ENCODE measurements around the gene EXOC3L4.

EXOC3L4 gene

DNA sequence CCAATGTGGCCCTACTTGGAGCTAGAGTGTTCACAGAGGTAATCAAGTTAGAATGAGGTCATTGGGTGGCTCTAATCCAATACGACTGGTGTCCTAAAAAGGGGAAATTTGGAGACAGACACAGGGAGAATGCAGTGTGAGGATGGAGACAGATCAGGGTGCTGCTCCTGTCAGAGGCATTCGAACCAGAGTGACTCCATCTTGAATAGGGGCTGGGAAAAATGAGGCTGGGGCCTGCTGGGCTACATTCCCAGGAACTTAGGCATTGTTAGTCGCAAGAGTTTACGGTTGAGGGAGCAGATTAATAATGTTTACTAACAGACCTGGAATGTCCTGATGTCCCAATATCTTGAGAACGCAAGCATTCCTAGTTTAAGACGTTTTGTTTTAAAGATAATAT lies 49.0 kb downstream of the EXOC3L4 start:
- Histone ChIP-seq H3K9ac (ENCODE audit: low read length) (peak overlapping the region; percentile 53), H3K4me2 (ENCODE audit: low read length, poor library complexity, severe bottlenecking) (no peak overlapping the region), H3K27me3 (ENCODE audit: control insufficient read depth in 1 of 2, insufficient read depth in 1 of 2, low read length in 2 of 2) (peaks cover 0 to 14% of the 10 kb centered on the region in 2 experiments), H2AK5ac (ENCODE audit: low read length, severe bottlenecking) (no peak overlapping the region), H2BK5ac (ENCODE audit: low read depth, low read length, poor library complexity, severe bottlenecking) (no peak overlapping the region), H3K14ac (ENCODE audit: low read length in 2 of 2) (no peak overlapping the region), H3K18ac (ENCODE audit: low read depth in 1 of 2, low read length in 2 of 2) (no peak overlapping the region), H3K79me1 (replicated peaks; ENCODE audit: low read length, poor library complexity, severe bottlenecking) (no peaks in the 10 kb centered on the region), H3K9me3 (ENCODE audit: control insufficient read depth, low read length) (no peaks in the 10 kb centered on the region), H3K4me3 (ENCODE audit: insufficient read depth in 1 of 2, low read depth in 1 of 2, low read length in 2 of 2) (no peak overlapping the region), H4K8ac (ENCODE audit: low read length) (no peak overlapping the region), H4K91ac (ENCODE audit: low read length) (no peak overlapping the region), H2BK12ac (ENCODE audit: low read length in 2 of 2) (no peak overlapping the region), H2BK120ac (ENCODE audit: low read depth, low read length) (no peak overlapping the region), H3K4me1 (ENCODE audit: control insufficient read depth, insufficient read depth, low read depth, low read length) (peaks cover 16% of the 10 kb centered on the region), H2BK15ac (ENCODE audit: low read depth, poor library complexity, severe bottlenecking) (no peak overlapping the region), H2AFZ (ENCODE audit: low read depth, low read length) (no peak overlapping the region), H3K4ac (ENCODE audit: low read depth in 1 of 2, low read length in 2 of 2) (no peak overlapping the region), H3K36me3 (ENCODE audit: control insufficient read depth in 1 of 2, insufficient read depth in 2 of 2, low read depth in 1 of 2, low read length in 2 of 2) (no peaks in the 10 kb centered on the region), H3K23ac (ENCODE audit: low read length in 2 of 2) (no peak overlapping the region), H3K27ac (ENCODE audit: low read length, poor library complexity, severe bottlenecking) (no peak overlapping the region)
- 33% methylated on average over 4 of the region's 6 CpGs for WGBS
- DNase-seq = peak; percentile 79

DNA sequence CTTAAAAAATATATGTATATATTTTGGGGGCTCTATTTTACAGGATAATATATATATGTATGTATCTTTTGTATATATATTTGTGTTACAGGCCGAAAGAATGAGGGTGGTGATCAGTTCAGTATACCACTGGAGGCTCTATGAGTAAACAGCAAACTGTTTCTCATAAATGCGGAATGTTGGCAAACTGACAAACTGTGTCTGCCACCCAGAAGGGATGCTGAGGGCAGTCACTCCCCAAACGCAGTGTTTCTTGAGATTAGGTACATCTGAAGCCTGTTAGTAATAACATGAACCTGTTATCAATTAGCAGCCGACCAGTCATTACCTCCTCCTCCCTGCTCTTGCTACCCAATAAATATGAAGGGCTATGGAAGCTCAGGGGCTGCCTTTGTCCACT lies 49.6 kb downstream of the EXOC3L4 start:
- Histone ChIP-seq H2BK15ac (ENCODE audit: low read depth, poor library complexity, severe bottlenecking) (no peak overlapping the region), H2AK5ac (ENCODE audit: low read length, severe bottlenecking) (no peak overlapping the region), H3K18ac (ENCODE audit: low read depth in 1 of 2, low read length in 2 of 2) (no peak overlapping the region), H4K91ac (ENCODE audit: low read length) (no peak overlapping the region), H3K23ac (ENCODE audit: low read length in 2 of 2) (no peak overlapping the region), H2BK12ac (ENCODE audit: low read length in 2 of 2) (no peak overlapping the region), H2AFZ (ENCODE audit: low read depth, low read length) (no peak overlapping the region), H3K14ac (ENCODE audit: low read length in 2 of 2) (no peak overlapping the region), H3K9ac (ENCODE audit: low read length) (peak overlapping the region; percentile 53), H4K8ac (ENCODE audit: low read length) (no peak overlapping the region), H3K36me3 (ENCODE audit: control insufficient read depth in 1 of 2, insufficient read depth in 2 of 2, low read depth in 1 of 2, low read length in 2 of 2) (no peaks in the 10 kb centered on the region), H3K27me3 (ENCODE audit: control insufficient read depth in 1 of 2, insufficient read depth in 1 of 2, low read length in 2 of 2) (peaks cover 0 to 14% of the 10 kb centered on the region in 2 experiments), H3K4me1 (ENCODE audit: control insufficient read depth, insufficient read depth, low read depth, low read length) (peaks cover 10% of the 10 kb centered on the region), H3K27ac (ENCODE audit: low read length, poor library complexity, severe bottlenecking) (no peak overlapping the region), H3K9me3 (ENCODE audit: control insufficient read depth, low read length) (no peaks in the 10 kb centered on the region), H2BK5ac (ENCODE audit: low read depth, low read length, poor library complexity, severe bottlenecking) (no peak overlapping the region), H3K4me2 (ENCODE audit: low read length, poor library complexity, severe bottlenecking) (no peak overlapping the region), H3K79me1 (replicated peaks; ENCODE audit: low read length, poor library complexity, severe bottlenecking) (no peaks in the 10 kb centered on the region), H3K4ac (ENCODE audit: low read depth in 1 of 2, low read length in 2 of 2) (no peak overlapping the region), H3K4me3 (ENCODE audit: insufficient read depth in 1 of 2, low read depth in 1 of 2, low read length in 2 of 2) (no peak overlapping the region), H2BK120ac (ENCODE audit: low read depth, low read length) (no peak overlapping the region)
- DNase-seq = peak; percentile 69
- 38% methylated on average over 4 of the region's 4 CpGs for WGBS

DNA sequence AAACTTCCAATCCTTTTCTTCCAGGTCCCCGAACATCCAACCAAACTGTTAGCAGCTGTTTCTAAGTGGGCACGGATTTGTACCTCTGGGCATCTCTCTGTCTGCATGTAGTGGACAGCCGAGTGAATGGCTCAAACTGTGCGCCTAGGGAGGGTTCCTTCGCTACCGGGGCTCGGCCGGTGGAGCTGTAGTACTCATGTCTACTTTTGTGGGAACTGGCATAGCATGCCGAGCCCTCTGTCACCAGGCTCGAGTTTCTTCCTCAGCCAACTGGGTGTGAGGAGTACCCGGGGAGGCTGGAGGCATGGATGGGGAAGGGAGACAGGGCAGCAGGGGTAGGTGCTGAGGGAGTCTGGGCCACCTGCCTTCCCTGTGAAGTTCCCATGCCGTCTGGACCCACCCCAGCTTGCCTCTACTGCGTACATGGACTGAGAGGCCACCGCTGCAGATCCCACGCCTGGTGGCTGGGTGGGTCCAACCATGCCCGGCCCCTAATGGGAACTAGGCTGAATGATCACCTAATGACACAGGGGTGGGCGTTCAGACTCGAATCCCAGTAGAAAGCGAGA lies 51.7 kb downstream of the EXOC3L4 start:
- no peak overlapping the region for H3K4me3 ChIP-seq (ENCODE audit: insufficient read depth in 1 of 2, low read depth in 1 of 2, low read length in 2 of 2)
- no peak overlapping the region for H2BK15ac ChIP-seq (ENCODE audit: low read depth, poor library complexity, severe bottlenecking)
- H3K18ac ChIP-seq (ENCODE audit: low read depth in 1 of 2, low read length in 2 of 2) = no peak overlapping the region
- H3K36me3 ChIP-seq (ENCODE audit: control insufficient read depth in 1 of 2, insufficient read depth in 2 of 2, low read depth in 1 of 2, low read length in 2 of 2) = no peaks in the 10 kb centered on the region
- H3K4me2 ChIP-seq (ENCODE audit: low read length, poor library complexity, severe bottlenecking) = no peak overlapping the region
- no peak overlapping the region for H2BK120ac ChIP-seq (ENCODE audit: low read depth, low read length)
- no peak overlapping the region for H3K23ac ChIP-seq (ENCODE audit: low read length in 2 of 2)
- H3K4me1 ChIP-seq (ENCODE audit: control insufficient read depth, insufficient read depth, low read depth, low read length) = peaks cover under 1% of the 10 kb centered on the region
- H2AFZ ChIP-seq (ENCODE audit: low read depth, low read length) = no peak overlapping the region
- no peak overlapping the region for H2BK5ac ChIP-seq (ENCODE audit: low read depth, low read length, poor library complexity, severe bottlenecking)
- H4K91ac ChIP-seq (ENCODE audit: low read length) = no peak overlapping the region
- H3K79me1 ChIP-seq (replicated peaks; ENCODE audit: low read length, poor library complexity, severe bottlenecking) = no peaks in the 10 kb centered on the region
- H3K4ac ChIP-seq (ENCODE audit: low read depth in 1 of 2, low read length in 2 of 2) = no peak overlapping the region
- no peak overlapping the region for H3K9ac ChIP-seq (ENCODE audit: low read length)
- WGBS = 90% methylated on average over 19 of the region's 19 CpGs
- H3K27ac ChIP-seq (ENCODE audit: low read length, poor library complexity, severe bottlenecking) = no peak overlapping the region
- H3K27me3 ChIP-seq (ENCODE audit: control insufficient read depth in 1 of 2, insufficient read depth in 1 of 2, low read length in 2 of 2) = peaks cover 0 to 17% of the 10 kb centered on the region in 2 experiments
- H2AK5ac ChIP-seq (ENCODE audit: low read length, severe bottlenecking) = no peak overlapping the region
- H3K9me3 ChIP-seq (ENCODE audit: control insufficient read depth, low read length) = no peaks in the 10 kb centered on the region
- no peak overlapping the region for H3K14ac ChIP-seq (ENCODE audit: low read length in 2 of 2)
- no peak for DNase-seq
- H4K8ac ChIP-seq (ENCODE audit: low read length) = no peak overlapping the region
- no peak overlapping the region for H2BK12ac ChIP-seq (ENCODE audit: low read length in 2 of 2)

- H3K4me2 ChIP-seq (ENCODE audit: low read length, poor library complexity, severe bottlenecking) = no peak overlapping the region
- no peak overlapping the region for H3K4ac ChIP-seq (ENCODE audit: low read depth in 1 of 2, low read length in 2 of 2)
- no peak overlapping the region for H3K27ac ChIP-seq (ENCODE audit: low read length, poor library complexity, severe bottlenecking)
- no peak overlapping the region for H3K23ac ChIP-seq (ENCODE audit: low read length in 2 of 2)
- no peak overlapping the region for H2AFZ ChIP-seq (ENCODE audit: low read depth, low read length)
- H4K91ac ChIP-seq (ENCODE audit: low read length) = no peak overlapping the region
- no peak overlapping the region for H3K9ac ChIP-seq (ENCODE audit: low read length)
- H2AK5ac ChIP-seq (ENCODE audit: low read length, severe bottlenecking) = no peak overlapping the region
- no peaks in the 10 kb centered on the region for H3K79me1 ChIP-seq (replicated peaks; ENCODE audit: low read length, poor library complexity, severe bottlenecking)
- H2BK12ac ChIP-seq (ENCODE audit: low read length in 2 of 2) = no peak overlapping the region
- no peaks in the 10 kb centered on the region for H3K36me3 ChIP-seq (ENCODE audit: control insufficient read depth in 1 of 2, insufficient read depth in 2 of 2, low read depth in 1 of 2, low read length in 2 of 2)
- H3K27me3 ChIP-seq (ENCODE audit: control insufficient read depth in 1 of 2, insufficient read depth in 1 of 2, low read length in 2 of 2) = peaks cover 0 to 14% of the 10 kb centered on the region in 2 experiments
- no peak overlapping the region for H2BK5ac ChIP-seq (ENCODE audit: low read depth, low read length, poor library complexity, severe bottlenecking)
- H3K4me1 ChIP-seq (ENCODE audit: control insufficient read depth, insufficient read depth, low read depth, low read length) = no peaks in the 10 kb centered on the region
- no peak for DNase-seq
- 91% methylated on average over 9 of the region's 10 CpGs for WGBS
- H3K9me3 ChIP-seq (ENCODE audit: control insufficient read depth, low read length) = no peaks in the 10 kb centered on the region
- H3K14ac ChIP-seq (ENCODE audit: low read length in 2 of 2) = no peak overlapping the region
- no peak overlapping the region for H3K18ac ChIP-seq (ENCODE audit: low read depth in 1 of 2, low read length in 2 of 2)
- no peak overlapping the region for H2BK120ac ChIP-seq (ENCODE audit: low read depth, low read length)
- no peak overlapping the region for H3K4me3 ChIP-seq (ENCODE audit: insufficient read depth in 1 of 2, low read depth in 1 of 2, low read length in 2 of 2)
- no peak overlapping the region for H4K8ac ChIP-seq (ENCODE audit: low read length)
- no peak overlapping the region for H2BK15ac ChIP-seq (ENCODE audit: low read depth, poor library complexity, severe bottlenecking)
These were observed 55.1 kb downstream of the EXOC3L4 start for GRCh38 chr14:103149351-103150237.

Data from mesenchymal stem cell (in vitro differentiated cells and primary cell).